K562 (cell line): ENCODE data around the gene VPS4A. TPM values are rescaled to one million over a fixed set of nuclear protein-coding genes. Genes with fewer than 3 reads are reported as not detected.

Experiments
- GTF2B ChIP-seq: IDR thresholded peaks from 2 replicates; pipeline ENCODE4 v1.6.1; 2011; ENCODE audit not compliant: insufficient read length; ENCODE audit errors: extremely low read depth
- MAX ChIP-seq: sonication (generic); formaldehyde crosslinking; IDR thresholded peaks from 2 replicates; pipeline ENCODE4 v1.9.0; 2022; ENCODE audit warnings: mild to moderate bottlenecking, missing genetic modification reagents
- NR2C2 ChIP-seq, 2 experiments: fragments of 200-800 bp in 1 of 2; sonication (Bioruptor generic) in 1 of 2; sonication (generic) in 1 of 2; formaldehyde crosslinking in 1 of 2; IDR thresholded peaks; 2 replicates each; pipeline versions ENCODE4 v1.6.1 to v1.8.0; 2016 to 2022; ENCODE audit warnings: mild to moderate bottlenecking in 1 of 2, missing compliant biosample characterization in 1 of 2, missing genetic modification characterization in 1 of 2, missing genetic modification reagents in 1 of 2
- POLR2G ChIP-seq: fragments of 200-400 bp; formaldehyde crosslinking; IDR thresholded peaks from 2 replicates; pipeline ENCODE4 v1.6.1; 2017; ENCODE audit warnings: low read depth, mild to moderate bottlenecking, antibody characterized with exemption, low read length, moderate library complexity
- SIN3A ChIP-seq, 2 experiments: fragments of 150-350 bp in 1 of 2; IDR thresholded peaks; 2 replicates each; pipeline ENCODE4 v1.6.1; 2011 to 2016; ENCODE audit warnings: borderline replicate concordance in 2 of 2, low read depth in 2 of 2, low read length in 2 of 2, mild to moderate bottlenecking in 2 of 2, moderate library complexity in 2 of 2; ENCODE audit not compliant: control insufficient read depth in 1 of 2
- SIX5 ChIP-seq, 2 experiments: IDR thresholded peaks; 2 replicates each; pipeline ENCODE4 v1.6.1; 2011; ENCODE audit warnings: low read length in 2 of 2, borderline replicate concordance in 1 of 2, low read depth in 1 of 2, mild to moderate bottlenecking in 1 of 2, moderate library complexity in 1 of 2; ENCODE audit not compliant: insufficient read depth in 1 of 2
- UBTF ChIP-seq, 2 experiments: IDR thresholded peaks; 2 replicates each; pipeline ENCODE4 v1.6.1; 2012; ENCODE audit warnings: improper control_type of control experiment in 2 of 2, low read depth in 2 of 2, low read length in 2 of 2, borderline replicate concordance in 1 of 2
- ZBTB40 ChIP-seq, 2 experiments: fragments of 450-650 bp in 1 of 2; sonication (generic) in 1 of 2; formaldehyde crosslinking in 1 of 2; IDR thresholded peaks; 2 replicates each; pipeline versions ENCODE4 v1.7.1 to v1.9.0; 2016 to 2022; ENCODE audit warnings: inconsistent platforms in 1 of 2, mild to moderate bottlenecking in 1 of 2, missing genetic modification reagents in 1 of 2
- ZKSCAN3 ChIP-seq: fragments of 250-450 bp; sonication (Bioruptor Pico); IDR thresholded peaks from 2 replicates; pipeline ENCODE4 v1.4.0; 2020
- polyA plus RNA-seq, 8 experiments: library from polyadenylated mRNA; depleted of rRNA in 4 of 8; stranded (reverse) in 5 of 8; unstranded in 3 of 8; fragments of >200 nt; fragmentation: Nextera tagmentation in 2 of 8; fragmentation: Illumina TruSeq in 1 of 8; extraction: Ambion mirVana in 2 of 8; extraction: Trizol in 1 of 8; gene quantifications; 2 replicates each; pipeline versions ENCODE4 v1.2.1 to v1.2.3, GENCODE V29; 2011 to 2014; ENCODE audit warnings: inconsistent platforms in 1 of 8, missing spikeins in 1 of 8
- total RNA-seq, 7 experiments: library from RNA; depleted of rRNA in 6 of 7; stranded (reverse); fragments of >200 nt in 6 of 7; fragmentation: Illumina TruSeq in 2 of 7; extraction: Trizol in 2 of 7; gene quantifications; 2 replicates each; pipeline versions ENCODE4 v1.2.1 to v1.2.3, GENCODE V29; 2011 to 2021; ENCODE audit warnings: low replicate concordance in 1 of 7

The VPS4A gene
- total and polyA plus RNA-seq, 9 of the 15 experiments (the other 6 are each of a cell fraction or from before 2014, with no cell fraction given) = 7.6 to 45.4 (median 29.9) TPM

- TF ChIP-seq ZKSCAN3 (CRISPR knock-in tag) (no peak), ZBTB40 (IDR thresholded peaks at IDR 0.05) (peak; percentile 99), ZBTB40 (CRISPR knock-in tag; IDR thresholded peaks at IDR 0.05) (no peak), SIN3A (IDR thresholded peaks at IDR 0.05; ENCODE audit: borderline replicate concordance in 2 of 2, control insufficient read depth in 1 of 2, low read depth in 2 of 2, low read length in 2 of 2) (peak; percentile 70 to 89), SIX5 (IDR thresholded peaks at IDR 0.05; ENCODE audit: borderline replicate concordance in 1 of 2, insufficient read depth in 1 of 2, low read depth in 1 of 2, low read length in 2 of 2) (peak in 1 of 2 experiments; percentile 30; a peak in 2 of 4 replicates), NR2C2 (CRISPR knock-in tag; IDR thresholded peaks at IDR 0.05) (no peak), NR2C2 (tag; IDR thresholded peaks at IDR 0.05) (peak; percentile 77; the same call in 1 of the 2 replicates), GTF2B (peak; percentile 38), MAX (CRISPR knock-in tag) (peak; percentile 73), UBTF (IDR thresholded peaks at IDR 0.05; ENCODE audit: borderline replicate concordance in 1 of 2, low read depth in 2 of 2, low read length in 2 of 2) (peak; percentile 75 to 95; a peak in 3 of 4 replicates), POLR2G (peak; percentile 97)
These were observed 28.3 kb downstream of the VPS4A start, which contains the start of the genes COG8 and NIP7 (continued) for GRCh38 chr16:69339289-69340094.
